Mesenchymal stem cell (in vitro differentiated cells and primary cell): ENCODE data around the gene ADCY3.

Experiments
- DNase-seq: peaks from one replicate; pipeline ENCODE4 v3.0.0-alpha.2; 2013
- H2AFZ ChIP-seq: one replicate; pipeline ENCODE4 v1.6.1; 2013; ENCODE audit warnings: low read depth, mild to moderate bottlenecking, control low read depth, inconsistent platforms, low read length, moderate library complexity
- H2AK5ac ChIP-seq: 2 replicates; pipeline ENCODE4 v1.6.1; 2013; ENCODE audit warnings: low read length, moderate library complexity, mild to moderate bottlenecking, inconsistent platforms; ENCODE audit not compliant: severe bottlenecking
- H2BK120ac ChIP-seq: one replicate; pipeline ENCODE4 v1.6.1; 2013; ENCODE audit warnings: low read depth, mild to moderate bottlenecking, inconsistent platforms, low read length, moderate library complexity
- H2BK12ac ChIP-seq, 2 experiments: one replicate each; pipeline ENCODE4 v1.6.1; 2013; ENCODE audit warnings: inconsistent platforms in 2 of 2, low read length in 2 of 2, mild to moderate bottlenecking in 2 of 2, moderate library complexity in 2 of 2, control low read depth in 1 of 2
- H2BK15ac ChIP-seq: one replicate; pipeline ENCODE4 v1.6.1; 2013; ENCODE audit warnings: mild to moderate bottlenecking, low read depth, inconsistent platforms; ENCODE audit not compliant: poor library complexity, severe bottlenecking
- H2BK5ac ChIP-seq: 2 replicates; pipeline ENCODE4 v1.6.1; 2013; ENCODE audit warnings: low read depth, mild to moderate bottlenecking, low read length, control low read depth, inconsistent platforms; ENCODE audit not compliant: poor library complexity, severe bottlenecking
- H3K14ac ChIP-seq, 2 experiments: one replicate each; pipeline ENCODE4 v1.6.1; 2013; ENCODE audit warnings: inconsistent platforms in 2 of 2, low read length in 2 of 2, control low read depth in 1 of 2, mild to moderate bottlenecking in 1 of 2, moderate library complexity in 1 of 2
- H3K18ac ChIP-seq, 2 experiments: one replicate each; pipeline ENCODE4 v1.6.1; 2013; ENCODE audit warnings: inconsistent platforms in 2 of 2, low read length in 2 of 2, control low read depth in 1 of 2, low read depth in 1 of 2, mild to moderate bottlenecking in 1 of 2
- H3K23ac ChIP-seq, 2 experiments: one replicate each; pipeline ENCODE4 v1.6.1; 2013; ENCODE audit warnings: inconsistent platforms in 2 of 2, low read length in 2 of 2, mild to moderate bottlenecking in 2 of 2, moderate library complexity in 2 of 2, control low read depth in 1 of 2
- H3K27ac ChIP-seq: 2 replicates; pipeline ENCODE4 v1.5.1; 2013; ENCODE audit warnings: mild to moderate bottlenecking, moderate library complexity, low read length, control low read depth, inconsistent platforms; ENCODE audit not compliant: poor library complexity, severe bottlenecking
- H3K27me3 ChIP-seq, 2 experiments: 2 replicates each; pipeline versions ENCODE4 v1.6.1 to v1.7.0; 2013; ENCODE audit warnings: low read length in 2 of 2, mild to moderate bottlenecking in 2 of 2, moderate library complexity in 2 of 2, control low read depth in 1 of 2, inconsistent platforms in 1 of 2; ENCODE audit not compliant: control insufficient read depth in 1 of 2, insufficient read depth in 1 of 2
- H3K36me3 ChIP-seq, 2 experiments: 2 replicates each; pipeline versions ENCODE4 v1.6.1 to v1.7.0; 2013; ENCODE audit warnings: low read length in 2 of 2, control low read depth in 1 of 2, inconsistent platforms in 1 of 2, low read depth in 1 of 2, mild to moderate bottlenecking in 1 of 2; ENCODE audit not compliant: insufficient read depth in 2 of 2, control insufficient read depth in 1 of 2
- H3K4ac ChIP-seq, 2 experiments: one replicate each; pipeline ENCODE4 v1.6.1; 2013; ENCODE audit warnings: inconsistent platforms in 2 of 2, low read length in 2 of 2, mild to moderate bottlenecking in 2 of 2, moderate library complexity in 2 of 2, control low read depth in 1 of 2, low read depth in 1 of 2
- H3K4me1 ChIP-seq: 2 replicates; pipeline ENCODE4 v1.6.1; 2013; ENCODE audit warnings: low read depth, low read length, control low read depth; ENCODE audit not compliant: control insufficient read depth, insufficient read depth
- H3K4me2 ChIP-seq: 2 replicates; pipeline ENCODE4 v1.6.1; 2013; ENCODE audit warnings: low read length, mild to moderate bottlenecking, inconsistent platforms; ENCODE audit not compliant: poor library complexity, severe bottlenecking
- H3K4me3 ChIP-seq, 2 experiments: 2 replicates each; pipeline versions ENCODE4 v1.5.1 to v1.7.0; 2013; ENCODE audit warnings: low read length in 2 of 2, mild to moderate bottlenecking in 2 of 2, control low read depth in 1 of 2, low read depth in 1 of 2; ENCODE audit not compliant: insufficient read depth in 1 of 2
- H3K79me1 ChIP-seq: replicated peaks from 2 replicates; pipeline ENCODE4 v1.6.1; 2013; ENCODE audit warnings: mild to moderate bottlenecking, control low read depth, low read length, inconsistent platforms; ENCODE audit not compliant: poor library complexity, severe bottlenecking
- H3K9ac ChIP-seq: 2 replicates; pipeline ENCODE4 v1.7.0; 2013; ENCODE audit warnings: mild to moderate bottlenecking, low read length, moderate library complexity
- H3K9me3 ChIP-seq: 2 replicates; pipeline ENCODE4 v1.7.0; 2013; ENCODE audit warnings: mild to moderate bottlenecking, low read length; ENCODE audit not compliant: control insufficient read depth
- H4K8ac ChIP-seq: one replicate; pipeline ENCODE4 v1.6.1; 2013; ENCODE audit warnings: inconsistent platforms, mild to moderate bottlenecking, low read length, moderate library complexity
- H4K91ac ChIP-seq: one replicate; pipeline ENCODE4 v1.6.1; 2013; ENCODE audit warnings: mild to moderate bottlenecking, low read length, inconsistent platforms
- WGBS: methylation state at CpG from one replicate; pipeline ENCODE4 v1.1.7; 2013; ENCODE audit warnings: mixed read lengths; 5-methylcytosine and 5-hydroxymethylcytosine counted together

Gene ADCY3

GRCh38 chr2:24935145-24935544 lies 15.1 kb upstream of the ADCY3 start:
- Histone ChIP-seq H3K9me3 (no peaks in the 10 kb centered on the region), H3K79me1 (no peaks in the 10 kb centered on the region), H2BK5ac (no peak overlapping the region), H2AK5ac (no peak overlapping the region), H3K36me3 (no peaks in the 10 kb centered on the region), H2BK120ac (no peak overlapping the region), H4K8ac (no peak overlapping the region), H3K23ac (no peak overlapping the region), H3K4me3 (no peak overlapping the region), H2AFZ (no peak overlapping the region), H3K14ac (peak overlapping the region in 1 of 2 experiments; percentile 11), H3K18ac (no peak overlapping the region), H3K4me1 (peaks cover 4% of the 10 kb centered on the region), H3K4me2 (no peak overlapping the region), H2BK15ac (no peak overlapping the region), H3K9ac (no peak overlapping the region), H3K4ac (no peak overlapping the region), H3K27ac (no peak overlapping the region), H3K27me3 (no peaks in the 10 kb centered on the region), H2BK12ac (no peak overlapping the region), H4K91ac (no peak overlapping the region)
- DNase-seq: no peak
- WGBS: 90% methylated on average over 3 of the region's 5 CpGs

- Histone ChIP-seq H4K8ac (no peak overlapping the region), H2BK5ac (no peak overlapping the region), H3K27me3 (no peaks in the 10 kb centered on the region), H3K14ac (no peak overlapping the region), H4K91ac (no peak overlapping the region), H2AK5ac (no peak overlapping the region), H2BK15ac (no peak overlapping the region), H3K23ac (no peak overlapping the region), H3K4me2 (no peak overlapping the region), H3K9ac (no peak overlapping the region), H3K18ac (no peak overlapping the region), H3K27ac (no peak overlapping the region), H2AFZ (no peak overlapping the region), H3K4me3 (no peak overlapping the region), H2BK12ac (no peak overlapping the region), H2BK120ac (no peak overlapping the region), H3K4ac (no peak overlapping the region), H3K9me3 (no peaks in the 10 kb centered on the region), H3K36me3 (no peaks in the 10 kb centered on the region), H3K79me1 (no peaks in the 10 kb centered on the region), H3K4me1 (peaks cover 4% of the 10 kb centered on the region)
- WGBS: 83% methylated on average over 5 of the region's 5 CpGs
- DNase-seq: no peak
Observed at GRCh38 chr2:24932715-24933114, 12.7 kb upstream of the ADCY3 start.

DNA sequence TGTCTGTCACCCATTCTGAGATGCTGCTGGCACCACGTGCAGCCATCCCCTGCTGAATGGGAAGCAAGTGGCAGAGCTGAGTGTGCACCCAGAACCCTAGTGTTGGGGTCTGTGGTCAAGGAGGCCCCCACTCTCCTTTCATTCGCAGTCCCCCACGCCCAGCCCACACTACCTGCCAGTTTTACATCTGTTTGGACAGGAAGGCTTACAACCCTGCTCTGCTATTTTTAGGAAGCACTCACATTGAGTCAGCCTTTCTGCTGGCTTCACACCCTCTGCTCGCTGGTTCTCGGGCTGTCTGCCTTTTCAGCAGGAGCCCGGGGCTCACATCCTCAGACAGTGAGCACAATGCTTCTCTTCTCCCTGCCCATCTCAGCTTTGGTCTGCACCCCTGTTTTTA lies 10.7 kb upstream of the ADCY3 start:
- Histone ChIP-seq H2BK120ac (no peak overlapping the region), H2BK15ac (no peak overlapping the region), H3K18ac (no peak overlapping the region), H3K14ac (no peak overlapping the region), H3K9ac (peak overlapping the region; percentile 32), H2AFZ (no peak overlapping the region), H3K23ac (no peak overlapping the region), H3K4me3 (no peak overlapping the region), H4K8ac (peak overlapping the region; percentile 59), H3K79me1 (no peaks in the 10 kb centered on the region), H2BK5ac (no peak overlapping the region), H3K36me3 (no peaks in the 10 kb centered on the region), H4K91ac (no peak overlapping the region), H3K27me3 (no peaks in the 10 kb centered on the region), H3K9me3 (no peaks in the 10 kb centered on the region), H3K27ac (no peak overlapping the region), H2AK5ac (no peak overlapping the region), H3K4me2 (no peak overlapping the region), H2BK12ac (no peak overlapping the region), H3K4ac (no peak overlapping the region), H3K4me1 (peaks cover 6% of the 10 kb centered on the region)
- DNase-seq: no peak
- WGBS: 61% methylated on average over 6 of the region's 6 CpGs

DNA sequence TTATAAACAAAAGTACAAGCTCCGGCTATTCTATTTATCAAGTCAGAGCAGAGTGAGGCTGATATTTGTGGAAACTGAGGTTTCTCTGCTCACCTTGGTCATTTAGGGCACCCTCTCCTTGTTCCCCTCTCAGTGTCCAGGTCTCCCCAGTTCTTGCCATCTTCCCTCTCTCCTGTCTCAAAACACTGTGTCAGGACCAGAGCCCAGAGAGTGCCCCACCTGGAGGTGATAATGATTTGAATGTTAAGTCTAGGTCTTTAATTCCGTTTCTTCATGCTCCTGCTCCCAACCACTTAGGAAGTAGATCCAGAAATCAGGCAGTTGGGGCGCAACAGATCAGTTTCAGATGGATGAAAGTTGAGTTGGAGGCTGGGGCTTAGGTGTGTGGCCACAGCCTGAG lies 9.2 kb upstream of the ADCY3 start:
- no peak overlapping the region for H3K4ac ChIP-seq
- no peaks in the 10 kb centered on the region for H3K79me1 ChIP-seq
- H3K9ac ChIP-seq: no peak overlapping the region
- H2BK5ac ChIP-seq: no peak overlapping the region
- H2BK120ac ChIP-seq: no peak overlapping the region
- H2BK12ac ChIP-seq: no peak overlapping the region
- no peak overlapping the region for H2AFZ ChIP-seq
- DNase-seq: no peak
- H3K4me2 ChIP-seq: no peak overlapping the region
- H3K23ac ChIP-seq: no peak overlapping the region
- H3K4me3 ChIP-seq: no peak overlapping the region
- no peak overlapping the region for H3K27ac ChIP-seq
- H3K27me3 ChIP-seq: no peaks in the 10 kb centered on the region
- H2AK5ac ChIP-seq: no peak overlapping the region
- WGBS: 92% methylated on average over 2 of the region's 3 CpGs
- H2BK15ac ChIP-seq: no peak overlapping the region
- no peak overlapping the region for H4K8ac ChIP-seq
- no peak overlapping the region for H3K14ac ChIP-seq
- no peak overlapping the region for H3K18ac ChIP-seq
- H3K9me3 ChIP-seq: no peaks in the 10 kb centered on the region
- peaks cover 6% of the 10 kb centered on the region for H3K4me1 ChIP-seq
- H4K91ac ChIP-seq: no peak overlapping the region
- H3K36me3 ChIP-seq: no peaks in the 10 kb centered on the region
